Measurements from ENCODE around the gene ANO9.
"Not testable (repeated sequence)": the region's sequence is repeated elsewhere in the genome, so short reads cannot be mapped to it uniquely, and the experiment has no call there.

Gene ANO9

GRCh38 chr11:438101-438844 lies 3.5 kb downstream of the ANO9 start:
- TF ChIP-seq, protein P1, sequence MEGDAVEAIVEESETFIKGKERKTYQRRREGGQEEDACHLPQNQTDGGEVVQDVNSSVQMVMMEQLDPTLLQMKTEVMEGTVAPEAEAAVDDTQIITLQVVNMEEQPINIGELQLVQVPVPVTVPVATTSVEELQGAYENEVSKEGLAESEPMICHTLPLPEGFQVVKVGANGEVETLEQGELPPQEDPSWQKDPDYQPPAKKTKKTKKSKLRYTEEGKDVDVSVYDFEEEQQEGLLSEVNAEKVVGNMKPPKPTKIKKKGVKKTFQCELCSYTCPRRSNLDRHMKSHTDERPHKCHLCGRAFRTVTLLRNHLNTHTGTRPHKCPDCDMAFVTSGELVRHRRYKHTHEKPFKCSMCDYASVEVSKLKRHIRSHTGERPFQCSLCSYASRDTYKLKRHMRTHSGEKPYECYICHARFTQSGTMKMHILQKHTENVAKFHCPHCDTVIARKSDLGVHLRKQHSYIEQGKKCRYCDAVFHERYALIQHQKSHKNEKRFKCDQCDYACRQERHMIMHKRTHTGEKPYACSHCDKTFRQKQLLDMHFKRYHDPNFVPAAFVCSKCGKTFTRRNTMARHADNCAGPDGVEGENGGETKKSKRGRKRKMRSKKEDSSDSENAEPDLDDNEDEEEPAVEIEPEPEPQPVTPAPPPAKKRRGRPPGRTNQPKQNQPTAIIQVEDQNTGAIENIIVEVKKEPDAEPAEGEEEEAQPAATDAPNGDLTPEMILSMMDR (IDR thresholded peaks at IDR 0.05; ENCODE audit: borderline replicate concordance, insufficient read depth, low read depth, low read length), result no peak
- no peak overlapping the region for H3K4me3 ChIP-seq (ENCODE audit: low read depth, low read length)

DNA sequence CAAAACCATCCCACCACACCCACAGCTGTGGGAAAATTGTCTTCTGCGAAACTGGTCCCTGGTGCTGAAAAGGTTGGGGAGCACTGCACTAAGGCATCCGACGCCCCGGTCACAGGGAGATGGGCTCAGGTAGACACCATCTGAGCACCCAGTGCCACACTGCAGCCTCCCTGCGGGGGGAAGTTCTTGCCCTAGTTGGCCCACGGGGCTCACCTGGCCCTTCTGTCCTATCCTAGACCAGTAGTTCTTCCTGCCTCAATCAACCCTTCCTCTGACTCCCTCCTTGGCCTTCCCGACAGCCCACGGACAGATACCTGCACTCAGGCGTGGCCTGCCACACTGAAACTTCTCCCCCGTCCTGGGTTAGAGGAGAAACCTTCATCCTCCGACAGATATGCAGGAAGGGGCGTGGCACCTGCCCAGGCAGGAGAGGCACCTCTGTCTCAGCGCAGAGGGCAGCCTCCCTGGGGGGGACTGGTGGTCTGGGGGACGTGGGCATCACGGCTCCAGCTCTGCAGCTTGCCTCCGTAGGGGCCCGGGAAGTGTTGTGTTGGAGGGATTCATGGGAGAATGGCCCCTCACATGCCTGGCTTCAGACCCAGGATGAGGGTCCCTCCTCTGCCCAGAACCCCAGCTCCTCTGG lies 4.5 kb downstream of the ANO9 start:
- TF ChIP-seq, protein P1 (IDR thresholded peaks at IDR 0.05; ENCODE audit: borderline replicate concordance, insufficient read depth, low read depth, low read length), result no peak
- H3K4me3 ChIP-seq (ENCODE audit: low read depth, low read length), result no peak overlapping the region

DNA sequence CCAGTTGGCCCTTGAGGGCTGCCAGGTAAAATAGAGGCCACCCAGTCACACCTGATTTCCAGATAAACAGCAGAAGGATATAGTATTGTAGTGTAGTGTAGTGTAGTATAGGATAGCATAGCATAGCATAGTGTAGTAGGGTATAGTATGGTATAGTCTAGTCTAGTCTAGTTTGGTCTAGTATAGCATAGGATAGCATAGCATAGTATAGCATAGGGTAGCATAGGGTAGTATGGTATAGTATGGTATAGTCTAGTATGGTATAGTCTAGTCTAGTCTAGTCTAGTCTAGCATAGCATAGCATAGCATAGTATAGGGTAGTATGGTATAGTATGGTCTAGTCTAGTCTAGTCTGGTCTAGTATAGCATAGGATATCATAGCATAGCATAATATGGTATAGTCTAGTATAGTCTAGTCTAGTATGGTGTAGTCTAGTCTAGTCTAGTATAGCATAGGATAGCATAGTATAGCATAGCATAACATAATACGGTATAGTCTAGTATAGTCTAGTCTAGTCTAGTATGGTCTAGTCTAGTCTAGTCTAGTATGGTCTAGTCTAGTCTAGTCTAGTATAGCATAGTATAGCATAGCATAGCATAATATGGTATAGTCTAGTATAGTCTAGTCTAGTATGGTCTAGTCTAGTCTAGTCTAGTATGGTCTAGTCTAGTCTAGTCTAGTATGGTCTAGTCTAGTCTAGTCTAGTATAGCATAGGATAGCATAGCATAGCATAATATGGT lies 6.6 kb downstream of the ANO9 start:
- H3K4me3 ChIP-seq (ENCODE audit: low read depth, low read length), result not testable (repeated sequence)

DNA sequence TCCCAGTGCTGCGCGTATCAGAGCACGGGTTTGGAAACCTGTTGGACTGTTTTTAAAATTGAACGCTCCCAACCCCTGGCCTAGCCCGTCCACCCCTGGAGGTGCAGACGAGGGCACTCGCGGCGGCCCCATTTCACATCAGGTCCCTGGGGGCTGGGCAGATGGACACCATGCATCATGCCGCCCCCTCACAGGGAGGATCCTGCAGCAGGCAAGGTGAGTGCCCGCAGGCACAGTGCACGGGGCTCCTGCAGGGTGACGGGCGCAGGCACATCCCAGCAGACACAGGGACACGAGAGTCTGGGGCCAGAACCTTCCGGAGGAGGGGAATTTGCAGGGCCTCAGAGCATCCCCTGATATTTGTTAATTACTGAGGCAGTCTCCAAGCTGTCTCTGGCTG lies 7.3 kb downstream of the ANO9 start:
- no peak overlapping the region for H3K4me3 ChIP-seq (ENCODE audit: low read depth, low read length)
- TF ChIP-seq, protein P1 (IDR thresholded peaks at IDR 0.05; ENCODE audit: borderline replicate concordance, insufficient read depth, low read depth, low read length), result no peak

DNA sequence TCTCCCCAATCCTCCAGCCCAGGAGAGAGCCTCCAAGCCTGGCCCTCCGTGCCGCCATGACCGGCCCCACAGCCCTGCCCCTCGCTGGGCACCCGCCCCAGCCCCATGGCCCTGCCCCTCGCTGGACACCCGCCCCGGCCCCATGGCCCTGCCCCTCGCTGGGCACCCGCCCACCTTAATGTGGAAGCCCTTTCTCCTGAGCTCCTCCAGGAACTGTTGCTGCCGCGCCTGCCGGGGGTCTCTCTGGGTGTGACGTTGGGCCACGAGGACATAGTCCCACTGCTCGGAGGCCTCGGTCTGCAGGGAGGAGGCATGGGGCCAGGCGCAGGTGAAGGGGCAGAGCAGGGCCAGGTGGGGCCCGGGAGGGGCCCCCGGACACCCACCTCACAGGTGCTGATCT lies 8.2 kb downstream of the ANO9 start:
- no peak overlapping the region for H3K4me3 ChIP-seq (ENCODE audit: low read depth, low read length)
- TF ChIP-seq, protein P1 (IDR thresholded peaks at IDR 0.05; ENCODE audit: borderline replicate concordance, insufficient read depth, low read depth, low read length), result no peak

- H3K4me3 ChIP-seq (ENCODE audit: low read depth, low read length), result no peak overlapping the region
- TF ChIP-seq, protein P1 (IDR thresholded peaks at IDR 0.05; ENCODE audit: borderline replicate concordance, insufficient read depth, low read depth, low read length), result no peak
Observed at GRCh38 chr11:433111-433510, 8.7 kb downstream of the ANO9 start.

- no peak overlapping the region for H3K4me3 ChIP-seq (ENCODE audit: low read depth, low read length)
- TF ChIP-seq, protein P1 (IDR thresholded peaks at IDR 0.05; ENCODE audit: borderline replicate concordance, insufficient read depth, low read depth, low read length), result no peak
Observed at GRCh38 chr11:432501-433100, 9.2 kb downstream of the ANO9 start.

All from GM12875 (cell line).